ENCODE measurements around the gene TMEM43.

TMEM43 gene

GRCh38 chr3:14121859-14122258 lies 3.0 kb upstream of the TMEM43 start:
- H3K27me3 ChIP-seq: no peaks in the 10 kb centered on the region
- DNase-seq: no peak
- H3K36me3 ChIP-seq: no peaks in the 10 kb centered on the region
- no peak overlapping the region for H3K4me3 ChIP-seq (ENCODE audit: low read depth, low read length)
- no peaks in the 10 kb centered on the region for H3K4me1 ChIP-seq
- no peak for TF ChIP-seq CTCF (IDR thresholded peaks at IDR 0.05; ENCODE audit: low read depth, low read length)
- H3K9me3 ChIP-seq: no peaks in the 10 kb centered on the region

GRCh38 chr3:14122301-14122700 lies 2.6 kb upstream of the TMEM43 start:
- H3K4me3 ChIP-seq (ENCODE audit: low read depth, low read length): no peak overlapping the region
- no peaks in the 10 kb centered on the region for H3K4me1 ChIP-seq
- no peaks in the 10 kb centered on the region for H3K27me3 ChIP-seq
- no peaks in the 10 kb centered on the region for H3K36me3 ChIP-seq
- H3K9me3 ChIP-seq: no peaks in the 10 kb centered on the region
- DNase-seq: no peak
- no peak for TF ChIP-seq CTCF (IDR thresholded peaks at IDR 0.05; ENCODE audit: low read depth, low read length)

GRCh38 chr3:14123308-14124222 lies 1.3 kb upstream of the TMEM43 start:
- Histone ChIP-seq H3K9me3 (no peaks in the 10 kb centered on the region), H3K36me3 (peaks cover 9% of the 10 kb centered on the region; the same call in 1 of the 2 replicates), H3K4me1 (no peaks in the 10 kb centered on the region), H3K27me3 (no peaks in the 10 kb centered on the region), H3K4me3 (ENCODE audit: low read depth, low read length) (peak overlapping the region; percentile 84)
- no peak for TF ChIP-seq CTCF (IDR thresholded peaks at IDR 0.05; ENCODE audit: low read depth, low read length)
- DNase-seq: no peak

- DNase-seq: no peak
These were observed 633 bp upstream of the TMEM43 start for GRCh38 chr3:14124223-14124614.

GRCh38 chr3:14125193-14126016 lies 553 bp downstream of the TMEM43 start:
- H3K27me3 ChIP-seq: no peaks in the 10 kb centered on the region
- H3K36me3 ChIP-seq: peaks cover 12% of the 10 kb centered on the region; the same call in 1 of the 2 replicates
- no peaks in the 10 kb centered on the region for H3K9me3 ChIP-seq
- peak overlapping the region; percentile 84 for H3K4me3 ChIP-seq (ENCODE audit: low read depth, low read length)
- peak; percentile 44 for DNase-seq
- TF ChIP-seq CTCF (IDR thresholded peaks at IDR 0.05; ENCODE audit: low read depth, low read length): no peak
- no peaks in the 10 kb centered on the region for H3K4me1 ChIP-seq

More at GRCh38 chr3:14124223-14124614, 633 bp upstream of the TMEM43 start:
- Histone ChIP-seq H3K9me3 (no peaks in the 10 kb centered on the region), H3K4me3 (ENCODE audit: low read depth, low read length) (peak overlapping the region; percentile 84), H3K27me3 (no peaks in the 10 kb centered on the region), H3K4me1 (no peaks in the 10 kb centered on the region), H3K36me3 (peaks cover 12% of the 10 kb centered on the region; the same call in 1 of the 2 replicates)
- no peak for TF ChIP-seq CTCF (IDR thresholded peaks at IDR 0.05; ENCODE audit: low read depth, low read length)
